Activated T-helper 1 cell treated with anti-CD3 and anti-CD28 coated beads, Interleukin-12 subunit alpha, Interleukin-12 subunit beta, Interleukin-2, Interleukin-4 antibody, amounts not matched to agents 30 ng/mL and 10 ng/mL and 1 ng/mL, durations not matched to agents 14 hours and 24 hours and 36 hours (primary cell): ENCODE data around the gene YDJC. TPM values are rescaled to one million over a fixed set of nuclear protein-coding genes. Genes with fewer than 3 reads are reported as not detected.
"Not testable (repeated sequence)": the region's sequence is repeated elsewhere in the genome, so short reads cannot be mapped to it uniquely, and the experiment has no call there.

Experiments used
- DNase-seq: peaks from one replicate; pipeline ENCODE4 v3.0.0; 2021; ENCODE audit warnings: low spot score
- H3K27ac Mint-ChIP-seq: one replicate; pipeline ENCODE4 v1.8.0; 2021; ENCODE audit warnings: mild to moderate bottlenecking, mixed read lengths
- H3K27me3 Mint-ChIP-seq: one replicate; pipeline ENCODE4 v1.8.0; 2022; ENCODE audit warnings: mild to moderate bottlenecking, moderate library complexity, mixed read lengths; ENCODE audit not compliant: insufficient read depth
- H3K36me3 Mint-ChIP-seq: one replicate; pipeline ENCODE4 v1.8.0; 2021; ENCODE audit warnings: low read depth, mixed read lengths
- H3K4me1 Mint-ChIP-seq: one replicate; pipeline ENCODE4 v1.8.0; 2021; ENCODE audit warnings: low read depth, mixed read lengths
- H3K4me3 Mint-ChIP-seq: one replicate; pipeline ENCODE4 v1.8.0; 2021; ENCODE audit warnings: mild to moderate bottlenecking, moderate library complexity, mixed read lengths
- H3K9me3 Mint-ChIP-seq: one replicate; pipeline ENCODE4 v1.8.0; 2021; ENCODE audit warnings: mixed read lengths
- intact Hi-C: fragments of 100-400 bp; cut with micrococcal nuclease; formaldehyde crosslinking; loops from one replicate; pipeline ENCODE4 v1.15.1; 2024
- total RNA-seq: library from RNA; stranded (reverse); gene quantifications from 2 replicates; pipeline ENCODE4 v1.2.3, GENCODE V29; 2022

YDJC gene
- total RNA-seq, 1 donor from 2014 or later: 51.7 TPM

- no peak overlapping the region for H3K4me3 Mint-ChIP-seq
- DNase-seq: no peak
- no peaks in the 10 kb centered on the region for H3K9me3 Mint-ChIP-seq
- intact Hi-C loops: no loop called here
- H3K4me1 Mint-ChIP-seq: peaks cover 23% of the 10 kb centered on the region
- H3K36me3 Mint-ChIP-seq: peaks cover 11% of the 10 kb centered on the region
- H3K27ac Mint-ChIP-seq: no peak overlapping the region
- no peaks in the 10 kb centered on the region for H3K27me3 Mint-ChIP-seq
These were observed 27.2 kb downstream of the YDJC start for GRCh38 chr22:21602579-21602978.

GRCh38 chr22:21599053-21599893 is 30.5 kb downstream of the YDJC start:
- H3K9me3 Mint-ChIP-seq: no peaks in the 10 kb centered on the region
- peak overlapping the region; percentile 1 for H3K27ac Mint-ChIP-seq
- peaks cover 23% of the 10 kb centered on the region for H3K4me1 Mint-ChIP-seq
- intact Hi-C loops: no loop called here
- peaks cover 31% of the 10 kb centered on the region for H3K36me3 Mint-ChIP-seq
- no peak for DNase-seq
- no peak overlapping the region for H3K4me3 Mint-ChIP-seq
- H3K27me3 Mint-ChIP-seq: no peaks in the 10 kb centered on the region

GRCh38 chr22:21598302-21598701 is 31.5 kb downstream of the YDJC start:
- H3K36me3 Mint-ChIP-seq: peaks cover 41% of the 10 kb centered on the region
- H3K4me1 Mint-ChIP-seq: peaks cover 33% of the 10 kb centered on the region
- H3K27me3 Mint-ChIP-seq: no peaks in the 10 kb centered on the region
- no peaks in the 10 kb centered on the region for H3K9me3 Mint-ChIP-seq
- intact Hi-C loops: no loop called here
- H3K4me3 Mint-ChIP-seq: no peak overlapping the region
- H3K27ac Mint-ChIP-seq: no peak overlapping the region
- no peak for DNase-seq

- intact Hi-C loops, H3K9me3 Mint-ChIP-seq, H3K27me3 Mint-ChIP-seq, DNase-seq, H3K27ac Mint-ChIP-seq, H3K4me3 Mint-ChIP-seq: not testable (repeated sequence)
- Mint-ChIP-seq H3K36me3 (peaks cover 39% of the 10 kb centered on the region), H3K4me1 (peaks cover 32% of the 10 kb centered on the region)
These were observed 33.3 kb downstream of the YDJC start for GRCh38 chr22:21596356-21597135.

DNA sequence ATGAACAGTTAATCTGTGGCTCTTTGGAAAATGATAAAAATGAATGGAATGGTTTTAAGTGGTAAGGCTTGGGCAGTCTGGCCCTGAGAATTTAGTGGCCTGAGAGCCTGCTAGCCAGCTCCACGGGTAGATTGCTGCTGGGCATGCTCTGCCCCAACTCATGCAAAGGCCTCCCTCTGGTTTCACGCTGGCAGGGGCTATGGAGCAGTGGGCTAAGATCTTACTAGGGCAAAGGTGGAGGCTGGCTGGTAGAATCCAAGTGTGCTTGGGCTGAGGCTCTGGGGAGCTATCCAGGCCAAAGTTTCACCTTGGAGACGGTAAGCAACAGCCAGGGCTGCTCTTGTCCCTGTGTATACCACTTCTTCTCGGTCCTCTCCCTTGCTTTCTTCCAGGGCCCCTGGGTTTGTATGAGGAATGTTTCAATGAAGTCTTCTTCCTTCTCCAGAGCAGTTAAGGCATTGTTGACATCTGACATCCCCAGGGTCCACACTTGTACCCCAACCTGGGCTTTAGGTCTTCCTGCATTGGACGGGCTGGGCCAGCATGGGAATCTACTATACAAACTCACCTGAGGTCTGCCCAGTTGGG is 34.9 kb downstream of the YDJC start:
- no peaks in the 10 kb centered on the region for H3K9me3 Mint-ChIP-seq
- DNase-seq: no peak
- H3K27ac Mint-ChIP-seq: no peak overlapping the region
- no peaks in the 10 kb centered on the region for H3K27me3 Mint-ChIP-seq
- H3K4me3 Mint-ChIP-seq: no peak overlapping the region
- peaks cover 38% of the 10 kb centered on the region for H3K36me3 Mint-ChIP-seq
- H3K4me1 Mint-ChIP-seq: peaks cover 44% of the 10 kb centered on the region
- intact Hi-C loops: no loop called here

DNA sequence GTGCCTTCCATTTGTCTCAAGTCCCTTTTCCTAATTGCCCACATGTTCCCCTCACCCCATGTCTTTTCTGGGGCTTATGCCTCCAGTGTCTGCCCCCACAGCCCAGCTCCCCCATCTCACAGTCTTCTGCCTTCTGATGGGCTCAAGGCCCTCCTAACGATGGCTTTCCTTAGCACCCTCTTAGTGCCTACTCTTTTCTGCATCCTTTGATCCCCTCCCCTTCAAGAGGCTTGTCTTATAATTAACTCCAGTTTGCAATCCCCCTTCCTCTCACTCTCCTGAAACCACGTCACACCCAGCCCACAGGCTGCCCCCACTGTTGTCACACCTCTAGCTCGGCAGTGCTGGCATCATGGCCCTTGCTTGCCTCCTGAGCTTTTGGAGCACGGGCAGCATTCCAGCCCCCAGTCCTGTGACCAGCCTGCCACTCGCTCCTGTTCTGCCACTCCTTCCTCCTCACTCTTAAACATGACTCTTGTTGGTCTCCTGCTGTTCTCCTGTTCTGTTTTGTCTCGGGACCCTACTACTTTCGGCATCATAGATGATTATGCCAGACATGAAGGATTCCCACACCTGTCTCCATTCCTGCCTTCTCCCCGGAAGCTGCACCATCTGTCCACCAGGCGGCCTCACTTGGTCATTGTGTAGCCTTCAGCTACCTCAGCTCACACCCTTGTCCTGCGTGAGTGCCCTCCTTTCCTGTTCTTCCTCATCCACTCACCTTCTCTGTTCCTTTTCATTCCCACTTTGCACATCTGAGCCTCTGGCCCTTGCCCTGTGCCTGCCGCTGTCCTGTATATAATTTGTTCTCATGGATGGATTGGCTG is 36.2 kb downstream of the YDJC start:
- no peaks in the 10 kb centered on the region for H3K27me3 Mint-ChIP-seq
- no peak overlapping the region for H3K4me3 Mint-ChIP-seq
- H3K27ac Mint-ChIP-seq: peak overlapping the region; percentile 25
- peaks cover 38% of the 10 kb centered on the region for H3K4me1 Mint-ChIP-seq
- DNase-seq: no peak
- H3K9me3 Mint-ChIP-seq: no peaks in the 10 kb centered on the region
- peaks cover 35% of the 10 kb centered on the region for H3K36me3 Mint-ChIP-seq
- intact Hi-C loops: no loop called here

DNA sequence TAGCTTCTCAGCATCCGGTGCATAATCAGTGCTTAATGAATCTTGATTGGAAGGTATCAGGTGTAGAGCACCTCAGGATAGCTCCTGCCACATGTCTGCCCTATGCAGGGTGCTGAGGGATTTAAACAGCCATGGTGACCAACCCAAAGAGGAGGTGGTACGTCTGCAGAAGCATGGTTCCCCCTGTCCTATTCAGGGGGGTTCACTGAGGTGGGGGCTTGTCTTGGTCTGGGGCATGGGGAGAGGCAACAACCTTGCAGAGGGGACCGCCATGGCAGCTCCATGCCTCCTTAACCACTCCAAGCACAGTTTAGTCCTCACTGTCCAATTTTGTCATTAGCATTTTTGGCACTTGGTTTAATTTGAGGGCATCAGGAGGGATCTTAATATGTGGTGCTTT is 37.4 kb downstream of the YDJC start:
- H3K27me3 Mint-ChIP-seq: no peaks in the 10 kb centered on the region
- peaks cover 39% of the 10 kb centered on the region for H3K36me3 Mint-ChIP-seq
- no peaks in the 10 kb centered on the region for H3K9me3 Mint-ChIP-seq

DNA sequence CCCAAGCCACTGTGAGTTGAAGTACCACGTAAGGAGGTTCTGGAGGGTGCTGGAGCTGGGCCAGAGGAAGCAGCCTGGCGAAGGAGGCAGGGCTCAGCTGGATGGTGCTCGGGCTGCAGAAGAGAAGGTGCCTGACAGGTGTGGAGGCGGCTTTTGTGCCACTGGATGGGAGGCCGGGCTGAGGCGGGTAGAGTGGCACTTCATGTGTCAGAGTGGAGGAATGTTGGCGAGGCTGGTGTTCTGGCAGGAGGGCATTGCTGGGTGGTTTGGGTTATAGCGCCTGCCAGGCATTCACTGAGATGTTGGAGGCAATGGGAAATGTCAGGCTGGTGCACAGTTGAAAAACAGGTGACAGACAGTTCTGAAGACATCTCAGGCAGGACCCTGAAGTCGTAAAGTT is 38.1 kb downstream of the YDJC start:
- peaks cover 38% of the 10 kb centered on the region for H3K36me3 Mint-ChIP-seq
- no peak for DNase-seq
- no peaks in the 10 kb centered on the region for H3K27me3 Mint-ChIP-seq
- intact Hi-C loops: no loop called here
- H3K27ac Mint-ChIP-seq: peak overlapping the region; percentile 29
- no peaks in the 10 kb centered on the region for H3K9me3 Mint-ChIP-seq
- H3K4me3 Mint-ChIP-seq: no peak overlapping the region
- peaks cover 50% of the 10 kb centered on the region for H3K4me1 Mint-ChIP-seq

More for the DNA sequence above, 37.4 kb downstream of the YDJC start:
- Mint-ChIP-seq H3K4me1 (peaks cover 48% of the 10 kb centered on the region), H3K4me3 (no peak overlapping the region), H3K27ac (no peak overlapping the region)
- intact Hi-C loops: no loop called here
- DNase-seq: no peak

GRCh38 chr22:21590809-21591641 is 38.8 kb downstream of the YDJC start:
- intact Hi-C loops: no loop called here
- Mint-ChIP-seq H3K36me3 (peaks cover 35% of the 10 kb centered on the region), H3K9me3 (no peaks in the 10 kb centered on the region), H3K27me3 (no peaks in the 10 kb centered on the region), H3K27ac (peak overlapping the region; percentile 29), H3K4me1 (peaks cover 50% of the 10 kb centered on the region), H3K4me3 (no peak overlapping the region)
- DNase-seq: no peak

- Mint-ChIP-seq H3K9me3 (no peaks in the 10 kb centered on the region), H3K27me3 (no peaks in the 10 kb centered on the region), H3K4me1 (peaks cover 55% of the 10 kb centered on the region), H3K4me3 (no peak overlapping the region), H3K27ac (peak overlapping the region; percentile 18), H3K36me3 (peaks cover 25% of the 10 kb centered on the region)
- no peak for DNase-seq
- intact Hi-C loops: loop anchor here (2.0 to 10.0 kb wide), 2 partner anchors 41 to 175 kb away; partner anchors contain the start of gene YDJC
These were observed 40.4 kb downstream of the YDJC start for GRCh38 chr22:21589396-21589795.

- H3K27me3 Mint-ChIP-seq: no peaks in the 10 kb centered on the region
- intact Hi-C loops: loop anchor here (1.0 to 10.0 kb wide), 3 partner anchors 17 to 177 kb away; partner anchors contain the start of gene YDJC
- peak; percentile 38 for DNase-seq
- H3K4me1 Mint-ChIP-seq: peaks cover 47% of the 10 kb centered on the region
- H3K9me3 Mint-ChIP-seq: no peaks in the 10 kb centered on the region
- H3K4me3 Mint-ChIP-seq: peak overlapping the region; percentile 13
- peak overlapping the region; percentile 85 for H3K27ac Mint-ChIP-seq
- H3K36me3 Mint-ChIP-seq: peaks cover 14% of the 10 kb centered on the region
These were observed 41.8 kb downstream of the YDJC start for GRCh38 chr22:21587803-21588611.
